ENCODE measurements around the gene FNDC8.
"Not testable (repeated sequence)": the region's sequence is repeated elsewhere in the genome, so short reads cannot be mapped to it uniquely, and the experiment has no call there.

FNDC8 gene

GRCh38 chr17:35144840-35145239 is 23.4 kb downstream of the FNDC8 start:
- DNase-seq, result no peak

DNA sequence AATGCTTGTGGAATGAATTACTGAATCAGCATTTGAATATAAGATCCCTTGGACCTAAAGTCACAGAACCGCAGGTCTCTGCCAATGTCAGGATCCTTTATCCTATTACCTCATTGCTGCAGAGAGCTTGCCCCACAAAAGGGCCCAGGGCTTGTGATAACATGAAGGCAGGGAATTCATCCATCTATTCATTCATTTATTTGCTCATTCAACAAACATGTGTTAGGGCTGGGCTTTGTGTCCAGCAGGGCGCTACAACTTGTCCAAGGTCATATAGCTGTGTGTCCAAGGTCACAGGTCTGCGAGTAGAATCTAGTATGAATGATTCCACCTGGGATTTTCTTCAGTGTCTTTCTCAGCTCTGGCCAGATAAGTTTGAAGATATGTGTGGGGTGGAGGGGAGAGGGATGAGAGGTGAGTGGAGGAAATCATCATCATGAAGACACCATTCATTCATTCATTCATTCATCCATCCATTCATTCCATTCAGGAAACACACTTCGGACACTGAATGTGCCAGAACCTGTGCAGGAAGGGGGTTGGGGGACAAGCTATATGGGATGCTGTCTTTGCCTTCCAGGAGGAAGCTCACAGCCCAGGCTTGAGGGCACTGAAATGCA is 24.9 kb downstream of the FNDC8 start:
- DNase-seq, result no peak

GRCh38 chr17:35147375-35147905 is 26.0 kb downstream of the FNDC8 start, which contains the start of gene UNC45B:
Gene UNC45B (plus strand): TSS chr17:35147817. CDS start chr17:35148264, 447 bp downstream.
- DNase-seq, result no peak

DNA sequence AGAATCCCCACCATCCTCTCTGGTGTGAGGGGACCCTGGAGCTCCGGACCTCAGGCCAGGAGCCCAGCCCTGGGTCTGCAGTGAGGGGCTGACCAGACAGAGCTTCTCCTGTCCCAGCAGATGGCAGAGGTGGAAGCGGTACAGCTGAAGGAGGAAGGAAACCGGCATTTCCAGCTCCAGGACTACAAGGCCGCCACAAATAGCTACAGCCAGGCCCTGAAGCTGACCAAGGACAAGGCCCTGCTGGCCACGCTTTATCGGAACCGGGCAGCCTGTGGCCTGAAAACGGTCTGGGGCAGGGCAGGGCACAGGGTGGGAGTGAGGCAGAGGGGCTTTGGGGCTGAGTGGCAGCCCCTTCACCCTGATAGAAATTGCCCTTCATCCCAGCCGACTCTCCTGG is 26.7 kb downstream of the FNDC8 start:
- no peak for DNase-seq

DNA sequence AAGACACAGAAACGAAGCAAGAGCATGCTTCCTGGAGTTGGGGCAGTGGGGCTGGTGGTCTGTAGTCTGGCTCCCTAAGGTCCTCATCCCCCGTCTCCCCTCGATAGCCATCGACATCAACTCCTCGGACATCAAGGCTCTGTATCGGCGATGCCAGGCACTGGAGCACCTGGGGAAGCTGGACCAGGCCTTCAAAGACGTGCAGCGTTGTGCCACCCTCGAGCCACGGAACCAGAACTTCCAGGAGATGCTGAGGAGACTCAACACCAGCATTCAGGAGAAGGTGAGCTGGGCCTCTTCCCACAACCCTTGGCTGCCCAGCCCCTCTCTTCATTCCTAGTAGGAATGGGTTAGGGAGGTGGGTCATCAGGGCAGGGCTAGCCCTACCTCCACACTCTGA is 28.5 kb downstream of the FNDC8 start:
- DNase-seq, result no peak

DNA sequence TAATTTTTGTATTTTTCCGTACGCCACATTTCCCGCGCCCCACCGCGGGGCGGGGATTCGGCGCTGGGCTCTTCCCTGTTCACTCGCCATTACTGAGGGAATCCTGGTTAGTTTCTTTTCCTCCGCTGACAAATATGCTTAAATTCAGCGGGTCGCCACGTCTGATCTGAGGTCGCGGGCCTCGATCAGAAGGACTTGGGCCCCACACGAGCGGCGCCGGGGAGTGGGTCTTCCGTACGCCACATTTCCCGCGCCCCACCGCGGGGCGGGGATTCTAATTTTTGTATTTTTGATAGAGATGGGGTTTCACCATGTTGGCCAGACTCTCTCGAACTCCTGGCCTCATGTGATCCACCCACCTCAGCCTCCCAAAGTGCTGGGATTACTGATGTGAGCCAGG is 29.7 kb downstream of the FNDC8 start:
- DNase-seq, result not testable (repeated sequence)

- no peak for DNase-seq
Measured at GRCh38 chr17:35152421-35153140, 31.2 kb downstream of the FNDC8 start.

- DNase-seq, result no peak
Measured at GRCh38 chr17:35154196-35155165, 33.1 kb downstream of the FNDC8 start.

GRCh38 chr17:35155246-35155645 is 33.8 kb downstream of the FNDC8 start:
- DNase-seq, result no peak

- DNase-seq, result no peak
Measured at GRCh38 chr17:35159940-35160339, 38.5 kb downstream of the FNDC8 start.

DNA sequence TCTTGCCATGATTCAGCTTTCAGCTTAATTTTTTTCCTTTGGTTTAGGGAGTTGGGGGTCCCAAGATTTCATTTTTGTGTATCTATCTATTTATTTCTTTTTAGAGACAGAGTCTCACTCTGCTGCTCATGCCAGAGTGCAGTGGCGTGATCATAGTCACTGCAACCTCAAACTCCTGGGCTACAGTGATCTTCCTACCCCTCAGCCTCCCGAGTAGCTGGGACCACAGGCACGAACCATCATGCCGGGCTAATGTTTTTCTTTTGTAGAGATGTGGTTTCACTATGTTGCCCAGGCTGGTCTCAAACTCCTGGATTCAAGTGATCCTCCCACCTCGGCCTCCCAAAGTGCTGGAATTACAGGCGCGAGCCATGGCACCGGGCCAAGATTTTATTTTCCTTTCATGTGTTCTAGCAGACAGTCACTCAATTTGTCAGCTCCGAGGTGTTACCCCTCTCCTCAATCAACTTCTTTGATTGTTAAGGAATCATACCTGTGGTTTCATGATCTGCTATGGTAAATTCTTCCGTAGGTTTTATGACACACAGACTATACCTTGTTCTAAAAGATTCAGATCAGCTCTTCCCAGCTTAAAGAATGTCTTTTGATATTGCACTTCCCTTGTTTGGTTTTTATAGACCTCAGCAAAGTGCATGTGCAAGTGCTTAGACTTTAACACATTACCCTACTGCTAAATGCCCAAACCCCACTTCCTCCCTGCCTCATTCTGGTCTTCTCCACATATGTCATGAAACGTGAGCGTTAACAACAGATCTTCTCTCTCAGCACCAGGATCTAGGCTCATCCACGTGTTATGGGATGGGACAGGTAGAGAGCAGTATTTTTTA is 39.2 kb downstream of the FNDC8 start:
- no peak for DNase-seq

GRCh38 chr17:35161281-35161761 is 39.9 kb downstream of the FNDC8 start:
- DNase-seq, result no peak

- no peak for DNase-seq
Measured at GRCh38 chr17:35162755-35163154, 41.3 kb downstream of the FNDC8 start.

GRCh38 chr17:35163886-35164285 is 42.5 kb downstream of the FNDC8 start:
- DNase-seq, result no peak

DNA sequence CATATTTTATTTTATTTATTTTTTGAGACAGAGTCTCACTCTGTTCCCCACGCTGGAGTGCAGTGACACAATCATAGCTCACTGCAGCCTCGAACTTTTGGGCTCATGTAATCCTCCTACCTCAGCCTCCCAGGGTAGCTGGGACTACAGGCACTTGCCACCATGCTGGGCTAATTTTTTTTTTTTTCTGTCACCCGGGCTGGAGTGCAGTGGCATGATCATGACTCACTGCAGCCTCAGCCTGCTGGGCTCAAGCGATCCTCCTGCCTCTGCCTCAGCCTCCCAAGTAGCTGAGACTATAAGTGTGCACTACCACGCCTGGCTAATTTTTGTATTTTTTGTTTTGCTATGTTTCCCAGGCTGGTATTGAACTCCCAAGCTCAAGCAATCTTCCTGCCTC is 43.3 kb downstream of the FNDC8 start:
- DNase-seq, result no peak

DNA sequence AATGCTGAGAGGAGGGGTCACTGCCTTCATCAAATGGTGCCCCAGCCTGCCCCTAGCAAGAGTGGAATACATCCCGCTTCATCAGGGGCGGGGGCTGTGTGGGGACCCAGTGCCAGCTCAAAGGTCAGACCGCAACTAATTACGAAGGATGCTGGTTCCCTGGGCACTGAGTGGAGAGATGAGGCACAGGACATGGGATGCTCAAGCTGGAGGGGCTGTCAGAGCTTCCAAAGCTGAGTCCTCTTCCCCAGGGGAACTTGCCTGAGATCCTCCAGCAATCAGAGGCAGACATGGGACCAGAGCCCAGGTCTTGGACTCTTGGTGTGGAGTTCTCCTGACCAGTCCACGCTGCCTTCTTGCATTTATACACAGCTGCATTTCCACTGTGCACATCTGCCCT is 45.1 kb downstream of the FNDC8 start:
- DNase-seq, result no peak

DNA sequence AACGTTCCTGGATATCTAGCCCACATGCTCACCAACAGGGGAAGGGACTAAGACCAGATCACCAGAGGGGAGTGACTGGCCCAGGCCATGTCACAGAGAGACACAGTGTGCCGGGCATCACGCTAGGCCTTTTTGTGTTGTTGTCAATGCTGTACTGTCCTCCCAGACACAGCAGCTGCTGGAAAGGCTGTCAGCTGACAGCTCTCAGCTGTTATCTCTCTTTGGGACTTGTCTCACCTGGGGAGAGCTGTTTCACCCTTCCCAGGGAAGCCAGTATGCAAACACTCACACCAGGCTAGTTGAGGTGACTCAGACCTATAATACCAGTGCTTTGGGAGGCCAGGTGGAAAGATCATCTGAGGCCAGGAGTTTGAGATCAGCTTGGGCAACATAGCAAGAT is 45.6 kb downstream of the FNDC8 start:
- DNase-seq, result no peak

DNA sequence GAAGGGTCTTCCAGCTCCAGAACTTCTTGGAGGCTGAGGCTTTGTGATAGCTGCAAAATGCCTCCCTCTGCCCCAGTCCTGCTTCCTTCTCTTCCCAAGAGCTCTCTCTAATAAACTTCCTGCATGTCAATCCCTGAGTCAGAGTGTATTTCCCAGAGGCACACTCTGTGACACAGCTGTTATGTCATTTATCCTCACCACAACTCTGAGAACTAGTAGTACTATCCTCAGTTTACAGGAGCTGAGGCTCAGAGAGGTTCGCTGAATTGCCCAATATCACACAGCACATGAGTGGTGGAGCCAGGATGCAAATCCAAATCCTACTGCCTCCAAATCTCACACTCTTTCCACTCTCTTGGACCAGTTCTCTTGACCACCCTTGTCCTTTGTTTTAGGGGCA is 46.3 kb downstream of the FNDC8 start:
- DNase-seq, result peak; percentile 39 to 52 (median 41)

GRCh38 chr17:35169835-35170363 is 48.5 kb downstream of the FNDC8 start:
- no peak for DNase-seq

- DNase-seq, result peak; percentile 38 to 51 (median 44)
Measured at GRCh38 chr17:35170968-35171771, 49.8 kb downstream of the FNDC8 start.

DNA sequence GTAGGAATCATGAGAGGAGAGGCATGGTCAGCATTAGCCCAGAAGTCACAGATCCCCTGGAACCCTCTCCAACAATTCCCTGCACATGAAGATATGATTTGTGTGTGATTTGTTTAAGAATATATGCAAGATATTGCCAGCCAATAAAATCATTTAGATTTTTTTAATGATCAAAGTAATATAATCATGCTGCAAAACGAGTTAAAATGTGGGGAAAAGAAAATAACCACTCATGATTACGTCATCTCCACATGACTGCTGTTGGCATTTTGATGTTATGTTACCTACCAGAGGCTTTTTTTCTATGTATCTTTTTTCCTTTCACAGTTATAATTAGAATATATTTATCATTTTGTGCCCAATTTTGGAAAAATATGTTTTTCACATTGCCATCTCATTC is 50.4 kb downstream of the FNDC8 start:
- DNase-seq, result peak; percentile 55 to 58 (median 56)
